Measurements from ENCODE around the gene SETD7. TPM values are rescaled to one million over a fixed set of nuclear protein-coding genes. Genes with fewer than 3 reads are reported as not detected.

The SETD7 gene
- total RNA-seq, 1 experiment from 2014 or later, result 52.8 TPM

- Histone ChIP-seq H3K27me3 (replicated peaks; ENCODE audit: insufficient read depth, low read depth, low read length, poor library complexity) (no peaks in the 10 kb centered on the region), H3K9me3 (ENCODE audit: low read depth, low read length, poor library complexity, severe bottlenecking) (no peaks in the 10 kb centered on the region), H3K4me3 (ENCODE audit: low read depth, low read length, poor library complexity, severe bottlenecking) (no peak overlapping the region), H3K27ac (ENCODE audit: low read depth, low read length, poor library complexity, severe bottlenecking) (no peak overlapping the region), H3K4me1 (ENCODE audit: insufficient read depth, low read length, poor library complexity, severe bottlenecking) (no peaks in the 10 kb centered on the region), H3K36me3 (ENCODE audit: insufficient read depth, low read length, poor library complexity, severe bottlenecking) (no peaks in the 10 kb centered on the region)
- intact Hi-C loops (cut with micrococcal nuclease; ENCODE audit: unreplicated experiment), result loop anchor here (10.0 kb wide), 1 partner anchor 65 kb away; the partner anchor contains the start of gene SETD7
- no TSS peak for BruUV-seq (replicated peaks)
- CTCF ChIA-PET, result no interaction called here
- no peak for DNase-seq (ENCODE audit: low spot score)
- no peak for TF ChIP-seq CTCF (conservative IDR thresholded peaks at IDR 0.05; ENCODE audit: low read depth, low read length)
- no peak for TF ChIP-seq EZH2 (IDR thresholded peaks at IDR 0.05; ENCODE audit: borderline replicate concordance, low read depth, low read length, poor library complexity, severe bottlenecking)
- POLR2A ChIA-PET (ENCODE audit: low non-redundant PET), result no interaction called here
Observed at GRCh38 chr4:139489638-139490037, 66.4 kb downstream of the SETD7 start.

- TF ChIP-seq CTCF (conservative IDR thresholded peaks at IDR 0.05; ENCODE audit: low read depth, low read length), result no peak
- no peak for TF ChIP-seq EZH2 (IDR thresholded peaks at IDR 0.05; ENCODE audit: borderline replicate concordance, low read depth, low read length, poor library complexity, severe bottlenecking)
- Histone ChIP-seq H3K4me1 (ENCODE audit: insufficient read depth, low read length, poor library complexity, severe bottlenecking) (no peaks in the 10 kb centered on the region), H3K9me3 (ENCODE audit: low read depth, low read length, poor library complexity, severe bottlenecking) (no peaks in the 10 kb centered on the region), H3K27ac (ENCODE audit: low read depth, low read length, poor library complexity, severe bottlenecking) (no peak overlapping the region), H3K4me3 (ENCODE audit: low read depth, low read length, poor library complexity, severe bottlenecking) (no peak overlapping the region), H3K36me3 (ENCODE audit: insufficient read depth, low read length, poor library complexity, severe bottlenecking) (no peaks in the 10 kb centered on the region), H3K27me3 (replicated peaks; ENCODE audit: insufficient read depth, low read depth, low read length, poor library complexity) (no peaks in the 10 kb centered on the region)
- no peak for DNase-seq (ENCODE audit: low spot score)
- no TSS peak for BruUV-seq (replicated peaks)
- POLR2A ChIA-PET (ENCODE audit: low non-redundant PET), result no interaction called here
- intact Hi-C loops (cut with micrococcal nuclease; ENCODE audit: unreplicated experiment), result no loop called here
- CTCF ChIA-PET, result interaction anchor here (0.7 kb wide), 1 partner anchor 458 kb away, joined by 8 read pairs; no protein-coding TSS in a partner anchor
Observed at GRCh38 chr4:139488442-139488841, 67.6 kb downstream of the SETD7 start.

GRCh38 chr4:139484783-139485311 is 71.2 kb downstream of the SETD7 start:
- Histone ChIP-seq H3K27ac (ENCODE audit: low read depth, low read length, poor library complexity, severe bottlenecking) (no peak overlapping the region), H3K4me1 (ENCODE audit: insufficient read depth, low read length, poor library complexity, severe bottlenecking) (no peaks in the 10 kb centered on the region), H3K9me3 (ENCODE audit: low read depth, low read length, poor library complexity, severe bottlenecking) (no peaks in the 10 kb centered on the region), H3K36me3 (ENCODE audit: insufficient read depth, low read length, poor library complexity, severe bottlenecking) (no peaks in the 10 kb centered on the region), H3K4me3 (ENCODE audit: low read depth, low read length, poor library complexity, severe bottlenecking) (no peak overlapping the region), H3K27me3 (replicated peaks; ENCODE audit: insufficient read depth, low read depth, low read length, poor library complexity) (no peaks in the 10 kb centered on the region)
- TF ChIP-seq CTCF (conservative IDR thresholded peaks at IDR 0.05; ENCODE audit: low read depth, low read length), result no peak
- TF ChIP-seq EZH2 (IDR thresholded peaks at IDR 0.05; ENCODE audit: borderline replicate concordance, low read depth, low read length, poor library complexity, severe bottlenecking), result no peak
- BruUV-seq (replicated peaks), result no TSS peak
- no peak for DNase-seq (ENCODE audit: low spot score)
- CTCF ChIA-PET, result no interaction called here
- intact Hi-C loops (cut with micrococcal nuclease; ENCODE audit: unreplicated experiment), result no loop called here
- POLR2A ChIA-PET (ENCODE audit: low non-redundant PET), result no interaction called here

All from A673 (cell line).